ENCODE measurements around the gene ZNF423.

The ZNF423 gene

GRCh38 chr16:49896447-49896964 is 40.6 kb upstream of the ZNF423 start:
- in situ Hi-C loops (cut with MboI; ENCODE audit: low sequenced_read_pairs, unreplicated experiment), result no loop called here
- DNase-seq (ENCODE audit: low spot score), result no peak
- no peak for TF ChIP-seq CTCF (IDR thresholded peaks at IDR 0.05; ENCODE audit: borderline replicate concordance, control extremely low read depth, extremely low read depth, insufficient read depth, missing control alignments)

GRCh38 chr16:49890876-49891275 is 35.0 kb upstream of the ZNF423 start:
- no peak for TF ChIP-seq CTCF (IDR thresholded peaks at IDR 0.05; ENCODE audit: borderline replicate concordance, control extremely low read depth, extremely low read depth, insufficient read depth, missing control alignments)
- in situ Hi-C loops (cut with MboI; ENCODE audit: low sequenced_read_pairs, unreplicated experiment), result no loop called here
- DNase-seq (ENCODE audit: low spot score), result no peak

GRCh38 chr16:49889725-49890397 is 33.9 kb upstream of the ZNF423 start:
- in situ Hi-C loops (cut with MboI; ENCODE audit: low sequenced_read_pairs, unreplicated experiment), result no loop called here
- TF ChIP-seq CTCF (IDR thresholded peaks at IDR 0.05; ENCODE audit: borderline replicate concordance, control extremely low read depth, extremely low read depth, insufficient read depth, missing control alignments), result no peak
- no peak for DNase-seq (ENCODE audit: low spot score)

GRCh38 chr16:49886554-49887094 is 30.7 kb upstream of the ZNF423 start:
- in situ Hi-C loops (cut with MboI; ENCODE audit: low sequenced_read_pairs, unreplicated experiment), result no loop called here
- no peak for TF ChIP-seq CTCF (IDR thresholded peaks at IDR 0.05; ENCODE audit: borderline replicate concordance, control extremely low read depth, extremely low read depth, insufficient read depth, missing control alignments)
- DNase-seq (ENCODE audit: low spot score), result no peak

- in situ Hi-C loops (cut with MboI; ENCODE audit: low sequenced_read_pairs, unreplicated experiment), result no loop called here
- TF ChIP-seq CTCF (IDR thresholded peaks at IDR 0.05; ENCODE audit: borderline replicate concordance, control extremely low read depth, extremely low read depth, insufficient read depth, missing control alignments), result no peak
- no peak for DNase-seq (ENCODE audit: low spot score)
Observed at GRCh38 chr16:49884033-49885015, 28.4 kb upstream of the ZNF423 start.
